Osteocyte (in vitro differentiated cells): ENCODE measurements around the gene STT3B. TPM values are rescaled to one million over a fixed set of nuclear protein-coding genes. Genes with fewer than 3 reads are reported as not detected.
"Not testable (repeated sequence)": the region's sequence is repeated elsewhere in the genome, so short reads cannot be mapped to it uniquely, and the experiment has no call there.

ENCODE experiments used
- DNase-seq: peaks from one replicate; pipeline ENCODE4 v3.0.0; 2021; ENCODE audit warnings: mixed read lengths; ENCODE audit not compliant: unreplicated experiment; ENCODE audit errors: extremely low spot score
- H3K27ac Mint-ChIP-seq: one replicate; pipeline ENCODE4 v1.8.0; 2021; ENCODE audit warnings: mild to moderate bottlenecking, mixed read lengths; ENCODE audit not compliant: unreplicated experiment
- H3K27me3 Mint-ChIP-seq: one replicate; pipeline ENCODE4 v1.8.0; 2021; ENCODE audit warnings: mixed read lengths; ENCODE audit not compliant: unreplicated experiment
- H3K36me3 Mint-ChIP-seq: one replicate; pipeline ENCODE4 v1.8.0; 2021; ENCODE audit warnings: mixed read lengths; ENCODE audit not compliant: unreplicated experiment
- H3K4me1 Mint-ChIP-seq: one replicate; pipeline ENCODE4 v1.8.0; 2021; ENCODE audit warnings: mixed read lengths; ENCODE audit not compliant: unreplicated experiment
- H3K4me3 Mint-ChIP-seq: one replicate; pipeline ENCODE4 v1.8.0; 2021; ENCODE audit warnings: mild to moderate bottlenecking, moderate library complexity, mixed read lengths; ENCODE audit not compliant: unreplicated experiment
- H3K9me3 Mint-ChIP-seq: one replicate; pipeline ENCODE4 v1.8.0; 2021; ENCODE audit warnings: mixed read lengths; ENCODE audit not compliant: unreplicated experiment
- CTCF ChIP-seq: fragments of 200-600 bp; sonication (generic); IDR thresholded peaks from 2 replicates; pipeline ENCODE4 v1.5.0; 2021; ENCODE audit warnings: antibody characterized with exemption, mild to moderate bottlenecking, moderate library complexity
- total RNA-seq: library from RNA; stranded (reverse); gene quantifications from 2 replicates; pipeline ENCODE4 v1.2.1, GENCODE V29; 2021

STT3B gene
- total RNA-seq, 1 donor from 2014 or later, result 98.7 TPM

GRCh38 chr3:31600431-31600830 is 67.7 kb downstream of the STT3B start:
- Mint-ChIP-seq H3K36me3 (peaks cover 18% of the 10 kb centered on the region), H3K4me1 (no peaks in the 10 kb centered on the region), H3K9me3 (peaks cover under 1% of the 10 kb centered on the region), H3K27ac (no peak overlapping the region), H3K27me3 (no peaks in the 10 kb centered on the region), H3K4me3 (no peak overlapping the region)
- TF ChIP-seq CTCF, result no peak
- DNase-seq, result no peak

GRCh38 chr3:31605333-31605732 is 72.6 kb downstream of the STT3B start:
- peaks cover 28% of the 10 kb centered on the region for H3K36me3 Mint-ChIP-seq
- H3K27me3 Mint-ChIP-seq, H3K9me3 Mint-ChIP-seq, H3K4me1 Mint-ChIP-seq, DNase-seq, H3K4me3 Mint-ChIP-seq, H3K27ac Mint-ChIP-seq: not testable (repeated sequence)

GRCh38 chr3:31606453-31606852 is 73.7 kb downstream of the STT3B start:
- Mint-ChIP-seq H3K36me3 (peaks cover 25% of the 10 kb centered on the region), H3K4me1 (no peaks in the 10 kb centered on the region), H3K4me3 (no peak overlapping the region), H3K27me3 (no peaks in the 10 kb centered on the region), H3K27ac (no peak overlapping the region), H3K9me3 (peaks cover 7% of the 10 kb centered on the region)
- no peak for DNase-seq
- no peak for TF ChIP-seq CTCF

- Mint-ChIP-seq H3K27me3 (no peaks in the 10 kb centered on the region), H3K4me1 (peaks cover 4% of the 10 kb centered on the region), H3K36me3 (peaks cover 16% of the 10 kb centered on the region), H3K4me3 (no peak overlapping the region), H3K9me3 (peaks cover 3% of the 10 kb centered on the region), H3K27ac (no peak overlapping the region)
- TF ChIP-seq CTCF, result peak; percentile 70
- DNase-seq, result no peak
These were observed 78.1 kb downstream of the STT3B start for GRCh38 chr3:31610700-31611275.

GRCh38 chr3:31613177-31613576 is 80.5 kb downstream of the STT3B start:
- Mint-ChIP-seq H3K27ac (no peak overlapping the region), H3K4me3 (no peak overlapping the region), H3K36me3 (peaks cover 11% of the 10 kb centered on the region), H3K9me3 (no peaks in the 10 kb centered on the region), H3K27me3 (no peaks in the 10 kb centered on the region), H3K4me1 (peaks cover 9% of the 10 kb centered on the region)
- TF ChIP-seq CTCF, result no peak
- no peak for DNase-seq

- no peak for TF ChIP-seq CTCF
- no peak for DNase-seq
- no peak overlapping the region for H3K27ac Mint-ChIP-seq
These were observed 80.9 kb downstream of the STT3B start for GRCh38 chr3:31613654-31614053.

More at GRCh38 chr3:31613654-31614053, 80.9 kb downstream of the STT3B start:
- Mint-ChIP-seq H3K27me3 (no peaks in the 10 kb centered on the region), H3K9me3 (no peaks in the 10 kb centered on the region), H3K4me1 (peaks cover 9% of the 10 kb centered on the region), H3K4me3 (no peak overlapping the region), H3K36me3 (peaks cover 14% of the 10 kb centered on the region)
